ENCODE results near the gene SYNPO2.
"Not testable (repeated sequence)": the region's sequence is repeated elsewhere in the genome, so short reads cannot be mapped to it uniquely, and the experiment has no call there.

SYNPO2 gene

DNA sequence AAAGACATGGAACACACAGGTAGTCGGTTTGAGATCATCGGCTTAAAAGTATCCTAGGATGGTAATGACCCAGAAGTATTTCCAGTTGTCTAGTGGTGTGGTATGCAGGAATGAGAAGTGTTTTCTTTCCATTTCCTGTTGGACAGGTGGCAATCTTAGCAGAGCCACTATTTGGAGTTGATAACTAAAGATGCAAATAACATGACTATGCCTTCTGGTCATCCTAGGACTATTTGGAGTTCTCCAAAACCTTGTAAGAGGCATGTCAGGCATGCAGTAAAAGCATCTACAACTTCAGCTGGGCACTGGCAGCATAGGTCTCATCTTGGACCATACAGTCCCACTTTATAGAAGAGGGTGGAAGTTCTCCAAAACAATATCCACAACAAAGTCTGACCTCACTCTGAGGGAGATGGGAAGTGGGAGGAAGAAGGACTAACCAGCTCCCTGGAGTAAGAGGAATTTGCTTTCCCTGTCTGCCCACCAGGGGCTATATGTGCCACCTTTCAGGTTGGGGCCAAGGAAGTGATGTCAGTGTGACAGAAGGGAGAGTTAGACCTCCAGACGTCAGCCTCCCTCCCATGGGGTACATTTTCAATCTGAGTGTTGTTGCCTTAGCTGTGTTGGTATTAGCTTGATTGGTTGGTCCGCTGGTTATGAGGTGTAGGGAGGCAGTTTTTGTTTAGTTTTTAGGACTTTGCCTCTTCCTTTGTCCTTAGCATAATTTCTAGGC is 145.8 kb downstream of the SYNPO2 start:
- no peak for DNase-seq

DNA sequence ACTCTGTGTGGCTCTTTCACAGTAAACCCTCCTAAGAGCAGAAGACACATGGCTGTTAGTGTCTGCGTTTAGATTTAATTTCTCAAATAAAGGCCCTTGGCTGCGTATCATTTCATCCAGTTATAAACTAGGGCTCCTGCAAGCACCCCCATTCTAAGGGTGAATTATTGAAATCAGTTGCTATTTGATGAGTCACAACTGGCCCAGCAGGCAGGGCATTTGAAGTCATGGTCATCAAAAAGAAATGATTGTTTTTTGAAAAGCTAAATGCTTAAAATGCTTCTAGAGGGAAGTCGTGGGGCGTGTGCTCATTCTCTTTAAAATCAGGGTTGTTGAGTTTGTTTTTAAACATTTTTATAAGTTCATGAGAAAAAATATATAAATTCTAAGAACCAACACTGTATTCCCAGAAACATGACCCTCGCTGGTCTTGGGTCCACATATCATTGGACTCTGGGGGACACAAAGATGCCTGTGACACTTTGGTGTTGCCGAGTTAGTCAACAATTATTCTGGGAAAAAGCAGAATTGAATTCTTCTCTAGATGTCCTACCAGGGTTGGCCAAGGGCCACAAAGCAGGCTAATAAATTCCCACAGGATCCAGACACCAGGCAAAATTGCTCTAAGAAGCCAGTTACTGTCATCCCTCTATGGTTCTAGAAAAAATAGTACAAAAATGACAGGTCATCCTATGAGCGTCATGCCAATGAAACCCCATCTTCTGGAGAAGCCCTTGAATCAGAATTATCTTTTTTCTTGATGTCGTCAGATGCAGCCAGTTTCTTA is 147.5 kb downstream of the SYNPO2 start:
- DNase-seq: no peak

DNA sequence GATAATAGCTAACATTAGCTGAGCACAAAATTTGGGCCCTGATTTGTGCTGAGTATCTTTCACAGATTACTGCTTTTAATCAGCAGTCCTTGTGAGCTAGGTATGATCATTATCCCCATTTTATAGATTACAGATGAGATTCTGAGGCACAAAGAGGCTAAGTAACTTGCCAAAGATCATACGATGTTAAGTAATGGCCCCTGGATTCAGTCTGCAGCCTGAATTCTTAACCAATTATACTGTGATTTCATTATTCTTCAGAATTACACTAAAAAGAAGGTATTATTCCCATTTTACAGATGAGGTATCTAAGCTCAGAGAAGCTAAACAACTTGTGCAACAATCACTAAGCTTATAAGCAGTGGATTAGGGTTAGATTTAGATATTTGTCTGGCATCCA is 149.1 kb downstream of the SYNPO2 start:
- DNase-seq: no peak

- no peak for DNase-seq
Measured at GRCh38 chr4:119038116-119038841, 149.6 kb downstream of the SYNPO2 start.

DNA sequence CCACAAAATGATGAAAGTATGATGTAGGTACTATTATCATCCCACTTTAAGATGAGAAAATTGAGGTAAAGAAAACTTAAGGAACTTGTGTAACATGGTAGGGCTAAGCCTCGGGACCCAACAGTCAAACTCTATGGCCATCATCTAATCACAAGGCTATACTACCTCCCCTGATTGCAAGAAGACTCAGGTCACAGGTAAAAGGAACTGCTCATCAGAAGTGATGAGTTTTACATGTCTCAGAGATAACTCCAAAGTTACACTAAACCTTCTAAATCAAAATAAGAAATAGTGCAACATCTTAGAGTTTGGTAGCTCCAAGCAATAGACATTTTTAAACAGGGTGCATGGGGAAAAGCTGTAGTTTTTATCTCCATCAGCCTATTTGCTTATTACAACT is 150.5 kb downstream of the SYNPO2 start:
- no peak for DNase-seq

- DNase-seq: no peak
Measured at GRCh38 chr4:119039779-119040178, 151.1 kb downstream of the SYNPO2 start.

GRCh38 chr4:119040261-119040660 is 151.6 kb downstream of the SYNPO2 start:
- no peak for DNase-seq

DNA sequence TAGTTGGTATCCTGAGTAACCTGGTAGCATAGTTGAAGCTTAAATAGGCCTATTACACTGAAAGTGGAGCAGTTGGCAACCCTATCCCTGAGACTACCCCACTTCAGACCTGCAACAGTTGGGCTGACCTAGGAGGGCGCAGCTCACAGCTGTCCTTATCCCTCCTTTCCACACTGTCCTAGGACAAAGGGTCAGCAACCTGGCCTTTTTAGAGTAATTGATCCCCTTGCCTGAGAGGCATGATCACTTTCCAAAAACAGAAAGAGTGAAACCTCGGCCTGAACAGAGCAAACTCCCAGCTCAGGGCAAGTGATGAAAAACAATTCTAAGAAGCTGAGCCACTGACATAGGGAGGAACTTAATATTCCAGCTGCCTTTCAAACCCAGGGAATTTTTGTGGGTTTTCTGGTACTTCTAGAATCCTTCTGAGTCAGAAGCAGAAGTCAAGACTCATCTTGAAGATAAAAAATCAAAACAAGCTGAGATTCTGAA is 152.1 kb downstream of the SYNPO2 start:
- no peak for DNase-seq

GRCh38 chr4:119041396-119041795 is 152.7 kb downstream of the SYNPO2 start:
- DNase-seq: no peak

DNA sequence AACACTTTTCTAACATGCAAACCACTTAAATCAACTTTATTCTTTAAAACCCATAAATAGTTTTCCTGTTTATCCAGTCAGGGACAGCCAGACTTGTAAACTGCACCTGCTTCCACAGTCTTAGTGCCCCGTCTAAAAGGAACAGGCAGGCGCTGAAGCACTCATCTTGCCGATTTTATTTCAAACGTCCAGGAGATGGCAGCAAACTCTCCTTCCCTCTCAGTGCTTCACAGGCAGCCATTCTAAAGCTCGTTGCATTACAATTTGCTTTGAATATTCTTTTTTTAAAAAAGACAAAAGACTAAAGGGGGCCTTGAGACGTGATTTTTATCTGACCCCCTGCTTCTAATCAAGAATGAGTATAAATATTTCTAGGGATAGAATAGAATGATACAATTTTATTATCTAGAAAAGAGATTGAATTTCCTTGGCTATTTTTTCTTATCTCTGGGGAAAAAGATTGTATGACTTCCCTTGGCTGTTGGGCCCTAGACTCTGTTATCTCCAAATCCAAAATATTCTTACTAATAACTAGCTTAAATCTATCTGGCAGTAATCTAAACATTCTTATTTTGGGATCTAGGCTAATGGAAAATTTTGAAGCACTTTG is 153.4 kb downstream of the SYNPO2 start:
- DNase-seq: no peak

DNA sequence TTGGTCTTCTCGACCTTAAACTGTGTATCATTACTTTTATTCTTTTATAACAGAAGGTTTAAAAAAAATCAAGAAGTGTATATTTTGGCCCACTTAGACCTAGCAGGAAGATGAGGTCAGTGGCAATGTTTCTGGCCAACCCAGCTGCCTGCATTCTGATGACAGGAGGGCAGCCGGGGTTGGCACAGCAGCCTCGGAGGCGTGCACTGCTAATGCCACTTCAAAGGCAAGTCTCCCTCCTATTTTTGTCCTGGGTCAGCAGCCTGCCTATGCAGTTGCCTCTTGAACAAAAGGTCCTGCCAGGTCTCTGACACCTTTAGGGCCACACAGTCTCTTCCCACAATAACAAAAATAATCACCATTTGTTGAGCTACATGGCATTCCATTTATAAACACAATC is 157.6 kb downstream of the SYNPO2 start:
- DNase-seq: no peak

- DNase-seq: not testable (repeated sequence)
Measured at GRCh38 chr4:119047059-119047458, 158.4 kb downstream of the SYNPO2 start.

DNA sequence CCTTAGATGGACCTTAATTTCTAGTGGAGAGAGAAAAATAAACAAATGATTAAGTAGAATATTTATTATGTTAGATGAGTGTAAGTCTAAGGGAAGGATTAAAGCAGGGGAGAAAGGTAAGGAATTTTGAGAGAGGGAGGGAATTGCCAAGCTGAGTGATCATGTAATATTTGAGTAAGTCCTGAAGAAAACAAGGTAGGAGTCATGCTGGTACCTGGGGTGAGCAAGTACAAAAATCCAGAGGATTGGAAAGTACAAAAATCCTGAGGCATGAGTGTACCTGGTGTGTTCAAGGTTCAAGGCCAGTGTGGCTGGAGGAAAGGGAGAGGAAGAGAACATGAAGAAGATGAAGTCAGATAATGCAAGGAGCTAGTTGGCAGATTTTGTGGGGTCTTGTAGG is 159.8 kb downstream of the SYNPO2 start:
- DNase-seq: no peak

DNA sequence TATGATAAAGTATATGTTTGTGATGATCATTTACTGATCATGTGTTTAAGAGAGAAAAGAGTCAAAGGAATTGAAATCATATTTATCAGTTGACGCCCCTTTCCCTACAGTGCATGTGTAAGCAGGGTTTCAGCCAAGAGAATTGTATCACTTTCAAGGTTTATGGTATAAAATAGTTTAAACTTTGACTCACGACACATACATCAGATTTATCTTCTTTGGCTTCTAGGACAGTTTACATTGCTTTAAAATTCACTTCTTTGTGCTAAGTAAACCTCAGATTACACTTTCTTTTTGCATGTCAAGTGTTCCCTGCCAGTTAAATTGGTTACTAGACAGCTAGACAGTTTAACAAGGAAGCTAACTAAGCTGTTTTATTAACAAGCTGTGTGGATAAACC is 160.7 kb downstream of the SYNPO2 start:
- DNase-seq: no peak

DNA sequence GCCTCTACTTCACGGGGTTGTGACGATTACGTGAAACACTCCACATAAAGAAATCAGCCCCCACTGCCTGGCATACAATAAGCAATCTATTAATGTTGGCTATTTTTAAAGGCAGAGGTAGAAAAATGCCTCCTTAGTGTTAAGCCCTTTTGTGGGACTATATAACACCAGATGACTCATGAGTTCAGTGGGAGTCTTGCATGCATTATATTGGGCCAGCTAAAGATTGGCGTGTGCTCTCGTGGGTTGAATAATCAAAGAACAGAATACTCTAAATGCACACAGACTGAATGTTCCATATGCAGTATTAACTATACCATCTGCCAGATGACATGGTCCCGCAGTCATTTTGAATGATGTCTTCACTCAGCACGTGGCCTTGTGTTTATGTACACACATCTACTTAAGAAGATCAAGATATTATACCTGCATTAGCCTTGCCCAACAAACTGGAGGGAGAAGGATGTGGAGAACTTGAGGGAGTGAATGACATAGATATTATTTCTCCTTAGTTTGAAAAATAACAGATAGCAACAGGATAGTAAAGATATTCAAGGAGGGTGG is 162.0 kb downstream of the SYNPO2 start:
- no peak for DNase-seq

DNA sequence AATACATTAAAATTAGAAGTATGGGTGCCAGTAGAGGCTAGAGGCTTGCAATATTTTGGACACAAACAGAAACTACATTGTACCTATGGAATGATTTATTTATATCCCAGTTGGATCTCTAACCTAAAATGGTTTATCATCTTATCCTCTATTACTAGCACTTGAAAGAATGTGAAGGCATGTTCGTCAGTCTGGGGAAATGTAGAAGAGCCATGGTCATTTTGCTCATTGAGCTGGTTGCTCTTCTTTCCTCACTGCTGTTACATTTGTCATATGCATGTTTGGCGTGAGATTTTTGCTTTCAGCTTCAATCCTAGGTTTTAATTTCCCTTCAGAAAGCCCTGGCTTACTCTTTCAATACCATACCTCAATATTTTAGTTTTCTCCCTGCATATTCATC is 164.6 kb downstream of the SYNPO2 start:
- DNase-seq: no peak

DNA sequence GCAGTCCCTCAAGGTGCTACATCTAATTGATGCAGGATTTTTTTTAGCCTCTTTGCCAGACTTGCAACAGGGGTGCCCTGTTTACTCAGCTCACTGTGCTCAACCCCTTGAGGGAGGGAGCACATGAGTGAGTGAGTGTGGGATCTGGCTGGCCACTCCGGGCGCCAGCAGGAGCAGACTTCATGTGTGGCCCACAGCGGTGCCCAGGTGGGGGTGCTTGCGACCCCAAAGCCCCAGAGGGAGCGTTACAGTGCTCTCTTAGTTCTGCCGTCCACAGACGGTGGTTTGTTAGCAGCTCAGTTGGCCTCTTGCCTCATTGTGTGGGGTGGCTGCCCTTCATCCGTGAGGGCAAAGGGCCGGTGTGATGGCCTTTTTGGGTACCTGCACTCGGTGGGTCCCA is 165.3 kb downstream of the SYNPO2 start:
- no peak for DNase-seq

GRCh38 chr4:119057417-119057816 is 168.8 kb downstream of the SYNPO2 start:
- no peak for DNase-seq

GRCh38 chr4:119059221-119059620 is 170.6 kb downstream of the SYNPO2 start:
- DNase-seq: no peak

GRCh38 chr4:119067125-119067524 is 178.5 kb downstream of the SYNPO2 start:
- DNase-seq: not testable (repeated sequence)

- DNase-seq: not testable (repeated sequence)
Measured at GRCh38 chr4:119067670-119068360, 179.2 kb downstream of the SYNPO2 start.

DNA sequence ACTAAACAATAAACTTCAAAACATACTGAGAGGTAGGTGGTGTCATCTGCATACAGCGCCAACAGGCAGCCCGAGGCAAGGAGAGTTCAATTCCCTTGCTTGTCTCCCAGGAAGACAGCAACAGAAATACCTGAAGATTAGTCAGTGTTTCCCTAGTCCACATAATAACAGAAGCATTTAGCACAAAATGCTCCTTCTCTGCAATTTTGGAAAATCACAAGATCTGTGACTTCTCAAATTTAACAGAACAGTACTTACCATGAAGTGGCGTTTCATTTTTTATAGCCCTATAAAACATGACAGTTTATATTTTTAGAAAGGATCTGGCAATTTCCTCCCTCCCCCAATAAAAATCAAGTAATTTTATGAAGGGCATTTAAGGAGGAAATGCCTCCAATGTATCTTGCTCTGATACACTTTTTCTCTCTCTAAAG is 179.9 kb downstream of the SYNPO2 start:
- no peak for DNase-seq
